HG03469 (cell line): ENCODE data around the gene CPEB4.

ENCODE experiments used
- ATAC-seq: cut with Tn5 transposase; IDR thresholded peaks from one replicate; pipeline ENCODE4 v1.9.1; 2021; ENCODE audit warnings: mild to moderate bottlenecking, moderate library complexity, moderate number of reproducible peaks; ENCODE audit not compliant: unreplicated experiment

CPEB4 gene

DNA sequence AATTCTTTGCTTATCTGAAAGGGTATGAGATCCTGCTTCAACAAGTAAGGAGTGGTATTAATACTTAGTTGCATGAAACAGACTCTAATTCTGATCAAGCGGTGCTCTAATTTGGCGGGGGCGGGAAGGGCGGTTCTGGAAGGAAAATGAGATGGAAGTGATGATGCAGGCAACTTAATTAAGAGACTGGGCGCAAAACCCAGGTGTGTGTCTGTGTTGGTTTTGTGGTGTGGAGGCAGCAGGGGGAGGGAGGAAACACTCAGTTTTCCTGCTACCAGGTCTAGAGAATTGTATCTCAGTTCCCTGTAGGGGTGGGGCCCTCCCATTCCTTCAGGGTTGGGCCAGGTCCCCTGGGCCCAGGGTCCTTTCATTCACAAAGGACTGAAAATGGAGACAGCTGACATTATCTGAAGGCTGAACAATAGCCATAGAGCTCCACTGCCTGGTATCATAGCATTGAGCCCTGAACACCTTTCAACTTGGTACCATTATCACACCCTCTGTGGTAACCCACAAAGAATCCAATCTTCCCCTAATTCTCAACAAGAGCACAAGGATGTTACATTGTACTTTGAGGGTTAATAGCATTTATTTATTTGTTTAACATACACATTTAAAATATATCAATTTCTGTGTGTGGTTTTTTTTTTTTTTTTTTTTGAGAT, 83.7 kb downstream of the CPEB4 start:
- no peak for ATAC-seq

DNA sequence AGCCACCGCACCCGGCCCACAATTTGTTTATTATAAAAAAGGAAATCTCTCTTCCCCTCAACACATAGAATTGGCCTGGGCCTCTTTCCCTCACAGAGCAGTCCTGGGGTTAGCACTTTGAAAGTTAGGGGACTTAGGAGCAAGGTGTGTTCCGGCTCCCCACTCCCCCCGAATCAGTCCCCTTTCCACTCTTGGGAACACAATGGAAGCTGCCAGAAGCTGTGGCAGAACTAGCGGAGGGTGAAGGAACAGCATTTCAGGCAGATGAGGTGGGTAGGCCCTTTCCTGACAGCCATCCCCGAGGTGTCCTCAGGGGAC, 84.4 kb downstream of the CPEB4 start:
- ATAC-seq = no peak

DNA sequence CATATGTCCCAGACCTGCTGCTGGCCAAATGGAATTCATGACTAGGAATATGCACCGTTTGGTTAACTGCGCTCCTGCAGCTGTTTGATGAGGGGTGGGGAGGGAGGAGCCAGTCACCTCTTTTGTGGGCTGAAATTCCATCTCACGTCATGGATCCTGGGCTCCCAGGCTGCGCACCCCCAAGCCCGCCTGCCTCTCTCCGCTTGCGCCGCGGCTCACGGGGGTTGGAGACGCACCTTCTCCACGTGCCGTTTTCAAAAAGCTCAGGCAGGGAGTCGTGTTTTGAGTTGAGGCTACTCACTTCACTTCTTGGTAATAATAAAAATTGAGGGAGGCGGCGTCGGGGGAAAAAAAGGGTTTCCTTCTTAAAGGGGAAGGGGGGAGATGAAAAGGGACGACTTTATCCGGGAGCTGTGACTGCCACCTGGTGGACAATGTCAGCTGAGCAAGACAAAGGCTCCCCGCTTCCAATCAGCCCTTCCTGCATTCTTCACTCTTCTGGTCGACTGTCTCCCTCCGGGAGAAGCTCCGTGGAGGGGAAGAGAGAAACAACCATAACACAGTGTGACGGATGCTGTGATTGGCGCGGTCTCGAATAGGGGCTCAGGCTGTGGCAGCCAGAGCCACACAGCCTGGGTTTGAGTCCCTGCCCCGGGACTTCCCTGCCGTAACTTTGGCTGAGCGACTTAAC, 84.9 kb downstream of the CPEB4 start:
- no peak for ATAC-seq

DNA sequence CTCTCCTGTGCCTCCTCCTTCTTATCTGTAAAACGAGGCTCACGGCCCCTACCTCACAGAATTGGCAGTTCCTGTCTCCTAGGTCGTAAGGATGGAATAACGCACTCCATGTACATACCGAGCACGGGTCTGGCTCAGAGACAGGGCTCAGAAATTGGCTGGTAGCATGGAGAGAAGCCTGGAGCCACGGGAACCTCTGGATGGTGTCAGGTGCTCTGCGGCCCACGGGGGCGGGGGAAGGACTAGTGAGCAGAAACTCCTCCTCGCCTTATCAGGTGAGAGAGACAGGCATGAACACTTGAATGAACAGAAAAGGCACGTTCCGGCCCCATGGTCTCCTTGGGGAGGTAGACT, 85.4 kb downstream of the CPEB4 start:
- ATAC-seq = no peak

DNA sequence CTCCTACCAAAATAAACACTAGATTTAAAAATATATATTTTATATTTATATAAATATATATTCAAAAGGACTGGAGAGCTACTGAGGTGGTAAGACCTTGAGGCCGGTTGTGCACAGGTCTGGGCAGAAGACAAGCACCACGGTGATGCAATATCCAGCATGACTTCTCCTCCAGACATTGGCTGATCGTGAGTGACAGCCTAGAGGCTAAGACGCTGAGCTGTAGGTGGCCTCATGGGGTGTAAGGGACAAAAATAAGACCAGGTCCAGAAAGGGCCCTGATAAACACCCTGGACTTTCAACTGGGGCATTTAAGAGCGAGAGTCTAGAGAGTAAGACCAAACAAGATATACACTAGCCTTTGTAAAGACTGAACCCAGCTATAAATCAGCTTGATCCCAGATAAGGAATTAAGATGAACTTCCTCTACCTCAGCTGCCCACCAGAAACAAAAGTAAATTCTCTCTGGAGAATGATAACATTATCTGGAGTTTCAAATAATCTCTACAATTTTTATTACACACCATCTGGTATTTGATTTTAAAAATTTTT, 86.6 kb downstream of the CPEB4 start:
- no peak for ATAC-seq

DNA sequence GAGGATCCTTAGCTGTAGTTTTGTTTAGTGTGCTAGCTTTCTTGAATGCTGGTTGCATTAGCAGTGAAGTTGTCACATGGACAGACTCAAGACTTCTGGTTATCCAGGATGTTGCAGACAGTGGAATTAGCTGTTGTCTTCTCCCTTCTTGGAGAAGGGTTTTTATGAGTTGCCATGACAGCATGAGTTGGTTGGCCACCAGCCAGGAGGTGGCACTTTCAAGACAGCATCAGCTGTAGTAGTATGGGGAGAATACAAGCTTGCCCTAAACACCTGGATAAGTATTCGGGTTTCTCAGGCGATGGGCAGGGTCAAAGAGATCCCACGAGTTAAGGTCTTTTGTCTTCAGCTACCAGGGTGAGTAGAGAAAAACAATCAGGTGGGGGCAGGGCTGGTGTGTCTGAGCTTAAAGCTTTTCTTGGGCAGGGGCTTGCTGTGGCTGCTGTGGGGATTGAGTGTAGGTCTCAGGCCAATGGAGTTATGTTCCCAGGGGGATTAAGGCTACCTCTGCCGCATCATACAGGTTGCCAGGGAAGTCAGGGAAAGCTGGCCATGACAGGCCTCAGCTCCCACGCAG, 93.1 kb downstream of the CPEB4 start:
- no peak for ATAC-seq

DNA sequence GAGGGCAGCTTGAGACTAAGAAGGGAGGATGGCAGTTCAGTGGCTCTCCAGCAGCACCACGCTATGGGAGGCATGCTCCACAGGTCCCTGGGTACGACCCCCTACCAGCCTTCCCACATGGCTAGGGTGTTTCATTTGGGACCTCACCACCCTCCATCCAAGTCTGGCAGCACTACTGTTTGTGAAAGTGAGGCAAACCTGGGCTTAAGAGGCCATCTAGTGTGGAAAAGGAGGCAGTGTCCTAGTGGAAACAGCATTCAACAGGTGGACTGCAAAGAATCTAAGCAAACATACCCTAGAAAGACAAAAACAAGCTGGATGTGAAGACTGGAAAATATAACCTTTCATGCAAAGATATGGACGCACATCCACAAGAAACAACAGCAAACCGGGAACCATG, 96.1 kb downstream of the CPEB4 start:
- no peak for ATAC-seq

DNA sequence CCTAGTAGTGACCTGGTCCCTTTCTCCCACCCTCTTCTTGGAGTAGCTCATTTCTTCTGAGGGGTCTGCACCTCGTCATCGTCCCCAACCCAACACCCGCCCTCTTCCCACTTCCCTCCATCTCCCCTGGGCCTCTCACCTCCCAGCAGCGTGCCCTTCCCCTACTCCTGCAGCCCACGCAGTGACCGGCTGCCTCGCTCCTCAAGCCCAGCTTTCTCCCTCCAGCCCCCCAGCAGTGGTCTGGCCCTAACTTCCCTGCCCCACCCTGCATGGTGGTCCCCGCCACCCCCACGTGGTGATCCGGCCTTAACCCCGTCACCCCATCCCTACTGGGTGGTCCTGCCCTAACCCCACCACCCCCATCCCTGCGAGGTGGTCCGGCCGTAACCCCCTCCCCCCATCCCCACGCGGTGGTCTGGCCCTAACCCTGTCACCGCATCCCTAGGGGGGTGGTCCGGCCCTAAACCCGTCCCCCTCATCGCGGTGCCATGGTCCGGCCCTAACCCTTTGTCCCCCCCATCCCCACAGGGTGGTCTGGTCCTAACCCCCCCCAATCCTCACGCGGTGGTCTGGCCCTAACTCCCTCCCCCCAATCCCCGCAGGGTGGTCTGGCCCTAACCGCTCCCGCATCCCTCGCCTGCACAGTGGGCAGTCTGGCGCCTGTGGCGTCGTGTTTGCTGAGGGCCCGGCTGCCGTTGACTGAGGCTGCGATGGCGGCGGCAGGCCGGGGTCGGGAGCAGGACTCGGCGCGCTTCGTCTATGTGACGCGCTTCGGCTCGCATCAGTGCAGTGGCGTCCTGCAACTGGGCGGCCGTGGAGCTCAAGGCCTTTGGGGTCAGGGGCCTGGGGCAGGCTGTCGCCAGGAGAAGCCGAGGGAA, 100.6 kb downstream of the CPEB4 start, which contains the start of gene C5orf47:
Gene C5orf47, plus strand, starts transcription at position 617 of the 878 bp plus-strand sequence. Its CDS starts 94 bp downstream, at position 711.
- ATAC-seq = no peak

DNA sequence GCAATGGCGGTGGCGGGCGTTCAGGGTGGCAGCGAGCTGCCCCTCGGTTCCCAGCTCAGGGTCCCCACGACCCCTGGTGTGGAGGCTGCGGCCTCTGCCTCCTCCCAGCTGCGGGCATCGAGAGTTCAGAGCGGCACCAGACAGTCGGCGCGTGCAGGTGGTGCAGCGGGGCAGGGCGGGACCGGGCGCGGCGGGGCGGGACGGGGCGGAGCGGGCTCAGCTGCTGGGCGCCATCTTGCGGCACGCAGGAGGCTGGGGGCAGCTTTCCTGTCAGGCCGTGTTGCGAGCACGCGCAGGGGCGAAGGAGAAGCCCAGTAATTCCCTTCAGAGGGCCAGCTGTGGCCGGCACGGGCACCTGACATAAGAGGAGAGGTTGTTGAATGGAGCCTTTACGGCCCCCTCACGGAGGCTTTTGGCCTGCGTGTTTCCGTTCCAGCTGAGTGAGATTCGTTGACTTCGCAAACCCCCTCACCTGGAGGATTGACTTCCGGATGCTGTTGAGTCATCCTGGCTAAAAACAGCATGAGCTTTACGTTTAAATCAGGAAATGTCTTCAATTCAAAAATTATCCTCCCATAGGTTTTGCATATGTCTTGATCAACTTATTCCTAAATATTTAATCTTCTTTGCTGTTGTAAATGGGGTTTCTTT, 101.4 kb downstream of the CPEB4 start:
- ATAC-seq = no peak

DNA sequence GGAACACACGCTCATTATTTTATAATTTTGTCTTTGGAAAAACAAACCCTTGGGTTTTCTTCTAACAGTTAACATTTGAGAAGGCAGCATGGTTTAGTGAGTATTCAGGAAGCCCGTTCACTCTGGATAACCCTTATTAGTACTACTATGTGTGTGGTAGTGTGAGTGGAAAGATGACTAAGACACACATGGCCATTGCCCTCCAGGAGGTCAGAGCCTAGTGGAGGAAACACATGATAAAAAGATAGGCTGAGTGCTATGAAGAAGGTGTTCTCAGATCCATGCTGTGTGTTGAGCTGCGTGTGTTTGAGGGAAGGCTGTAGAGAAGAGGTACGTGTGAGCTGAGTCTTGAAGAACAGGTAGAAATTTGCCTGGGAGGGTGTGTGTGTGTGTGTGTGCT, 109.2 kb downstream of the CPEB4 start:
- ATAC-seq = no peak

DNA sequence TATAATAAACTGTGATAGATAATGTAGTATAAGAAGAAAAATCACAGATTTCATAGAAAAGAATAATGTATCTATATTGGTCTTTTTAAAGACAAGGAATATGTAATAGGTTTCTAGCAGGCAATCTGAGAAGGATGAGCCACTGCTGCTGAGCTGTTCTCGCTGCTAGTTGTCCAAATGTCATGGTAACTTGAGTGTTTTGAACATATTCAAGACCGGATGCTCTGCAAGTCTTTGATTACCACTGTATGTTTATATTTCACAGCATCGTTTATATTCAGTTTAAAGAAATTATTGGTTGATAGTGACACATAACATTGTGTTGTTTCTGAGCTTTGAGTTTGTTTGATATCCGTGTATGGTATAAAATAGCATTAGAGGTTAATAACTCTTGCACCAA, 110.4 kb downstream of the CPEB4 start:
- ATAC-seq = no peak

DNA sequence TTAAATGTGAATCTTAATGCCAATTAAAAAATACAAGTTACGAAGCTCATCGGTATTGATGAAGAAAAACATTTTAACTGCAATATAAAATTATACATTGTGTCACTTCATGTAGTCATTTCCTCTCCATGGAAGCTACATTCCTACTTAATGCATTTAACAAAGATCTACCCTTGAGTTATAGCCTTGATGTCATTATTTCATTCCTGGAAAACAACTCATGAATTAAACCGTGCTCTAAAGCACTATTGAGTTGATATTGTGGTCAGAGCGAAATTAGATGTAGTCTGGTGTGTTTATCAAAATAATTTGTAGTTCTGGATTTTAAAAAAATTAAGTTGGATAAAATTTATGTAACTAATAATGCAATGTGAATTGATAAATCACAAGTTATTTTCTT, 111.9 kb downstream of the CPEB4 start:
- no peak for ATAC-seq

DNA sequence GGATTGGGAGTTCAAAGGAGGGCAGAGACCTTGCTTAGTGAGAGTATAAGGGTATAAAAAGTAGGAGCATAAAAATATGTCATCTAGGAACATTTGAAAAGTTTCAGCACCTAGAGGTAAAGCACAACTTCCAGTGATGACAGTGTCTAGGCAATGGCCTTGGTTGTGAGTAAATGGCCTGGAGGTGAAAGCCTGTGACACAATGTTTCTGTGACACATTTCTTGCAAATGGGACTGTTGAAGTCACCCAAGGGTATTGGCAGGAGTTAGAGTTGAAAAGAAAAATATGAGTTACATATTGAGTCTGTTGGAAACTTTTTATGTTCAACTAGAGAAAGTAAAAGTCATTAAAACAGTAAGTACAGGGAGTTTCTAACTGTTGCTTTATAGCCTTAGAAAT, 115.6 kb downstream of the CPEB4 start:
- no peak for ATAC-seq

DNA sequence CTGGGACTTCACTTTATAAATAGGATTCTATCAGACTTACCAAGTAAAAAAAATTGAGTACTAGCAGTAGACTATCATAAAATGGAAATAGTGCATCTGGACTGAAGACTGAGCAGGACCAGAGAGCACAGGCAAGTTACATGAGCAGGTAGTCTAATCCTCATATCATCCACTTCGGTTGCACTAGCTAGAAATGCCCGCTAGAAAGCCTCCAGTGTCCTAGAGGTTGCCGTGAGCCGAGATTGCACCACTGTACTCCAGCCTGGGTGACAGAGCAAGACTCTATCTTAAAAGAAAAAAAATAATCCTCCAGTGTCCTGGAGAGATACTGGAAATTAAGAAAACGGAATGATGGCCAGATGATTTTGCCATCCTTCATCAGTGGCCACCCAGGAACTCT, 120.8 kb downstream of the CPEB4 start:
- ATAC-seq = no peak

DNA sequence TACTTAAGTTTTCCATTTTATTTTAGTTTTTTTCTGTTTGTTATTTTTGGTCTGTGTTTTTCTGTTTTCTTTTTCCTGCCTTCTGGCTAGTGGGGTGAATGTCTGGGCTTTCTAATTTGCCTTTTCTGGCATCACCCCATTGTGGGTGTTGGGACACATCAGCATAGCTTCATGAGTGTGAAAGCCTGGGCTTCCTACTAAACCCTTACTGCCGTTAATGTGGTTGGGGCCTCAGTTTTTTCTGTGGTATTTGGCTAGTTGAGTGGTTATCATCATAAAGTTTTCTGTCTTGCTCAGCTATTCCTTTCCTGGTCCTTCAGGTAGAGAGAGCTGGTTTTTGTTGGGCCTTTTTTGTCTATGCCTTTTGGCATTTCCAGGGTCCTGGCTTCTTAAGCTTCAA, 122.2 kb downstream of the CPEB4 start:
- no peak for ATAC-seq

DNA sequence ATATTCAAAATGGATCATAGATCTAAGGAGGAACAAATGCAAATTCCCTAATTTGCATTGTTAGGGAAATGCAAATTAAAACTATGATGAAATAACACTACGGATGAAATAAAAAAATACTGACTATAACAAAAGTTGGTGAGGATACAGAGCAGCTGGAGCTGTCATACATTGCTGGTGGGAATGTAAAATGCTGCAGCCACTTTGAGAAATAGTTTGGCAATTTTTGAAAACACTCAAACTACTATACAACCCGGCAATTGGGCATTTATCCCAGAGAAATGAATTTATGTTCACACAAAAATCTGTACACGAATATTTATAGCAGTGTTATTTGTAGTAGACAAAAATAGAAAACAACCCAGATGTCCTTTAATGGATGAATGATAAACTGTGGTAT, 123.3 kb downstream of the CPEB4 start:
- ATAC-seq = no peak
